Mucosa of descending colon (tissue), 3 donors: ENCODE results near the gene C4orf54. TPM values are rescaled to one million over a fixed set of nuclear protein-coding genes. Genes with fewer than 3 reads are reported as not detected.

Experiments
- ATAC-seq: fragments of 200-7000 bp; cut with Tn5 transposase; one replicate; pipeline ENCODE4 v1.9.1; 2020; ENCODE audit warnings: mild to moderate bottlenecking, moderate library complexity
- DNase-seq, 3 donors: peaks; one replicate each; pipeline ENCODE4 v3.0.0-alpha.2; 2020
- H3K36me3 ChIP-seq: fragments of 200-600 bp; one replicate; pipeline ENCODE4 v1.8.0; 2021; ENCODE audit warnings: low read depth, mild to moderate bottlenecking
- H3K4me1 ChIP-seq: fragments of 200-600 bp; one replicate; pipeline ENCODE4 v1.8.0; 2021; ENCODE audit warnings: low read depth, mild to moderate bottlenecking
- H3K4me3 ChIP-seq: fragments of 200-600 bp; one replicate; pipeline ENCODE4 v1.8.0; 2021; ENCODE audit warnings: mild to moderate bottlenecking
- H3K9me3 ChIP-seq: fragments of 200-600 bp; one replicate; pipeline ENCODE4 v1.8.0; 2021; ENCODE audit warnings: mild to moderate bottlenecking
- CTCF ChIP-seq: fragments of 200-600 bp; IDR thresholded peaks from one replicate; pipeline ENCODE4 v1.8.0; 2022; ENCODE audit warnings: antibody characterized with exemption, mild to moderate bottlenecking
- intact Hi-C, 2 donors: fragments of 100-400 bp; cut with DNase I in 1 of 2; cut with micrococcal nuclease in 1 of 2; formaldehyde crosslinking; loops; one replicate each; pipeline versions ENCODE4 v1.11.0 to v1.11.1; 2022; cut with DNase I, micrococcal nuclease
- total RNA-seq, 3 donors: library from RNA; stranded (reverse); fragmentation: NEBNext Ultra II Directional in 2 of 3; extraction: Animal tissue kit (Norgen Biotek cat#: 25700) in 2 of 3; gene quantifications; one replicate each; pipeline versions ENCODE4 v1.2.1 to v1.2.4, GENCODE V29; 2021 to 2023
- donor health status: DM: no; HTN: no; CAD: no; lungs with moderate emphysema.
- donor health status: DM: no; HTN: no; CAD: no.
- donor health status: DM: no; HTN: yes; CAD: no.

Gene C4orf54
- total RNA-seq, 3 donors from 2014 or later, result 0.02 TPM; not detected in 2

- no peak for TF ChIP-seq CTCF
Measured at GRCh38 chr4:99670409-99671073, 12.9 kb upstream of the C4orf54 start.

GRCh38 chr4:99669084-99669483 lies 11.5 kb upstream of the C4orf54 start:
- intact Hi-C loops, result no loop called here
- no peak for TF ChIP-seq CTCF
- H3K9me3 ChIP-seq, result peaks cover 4% of the 10 kb centered on the region
- DNase-seq, result no peak
- no peak for ATAC-seq
- no peak overlapping the region for H3K4me3 ChIP-seq
- H3K36me3 ChIP-seq, result no peaks in the 10 kb centered on the region
- H3K4me1 ChIP-seq, result no peaks in the 10 kb centered on the region

More at GRCh38 chr4:99670409-99671073, 12.9 kb upstream of the C4orf54 start:
- no peak overlapping the region for H3K4me3 ChIP-seq
- intact Hi-C loops, result no loop called here
- peaks cover 4% of the 10 kb centered on the region for H3K9me3 ChIP-seq
- ATAC-seq, result no peak
- H3K36me3 ChIP-seq, result no peaks in the 10 kb centered on the region
- DNase-seq, result no peak
- no peaks in the 10 kb centered on the region for H3K4me1 ChIP-seq

- no peaks in the 10 kb centered on the region for H3K36me3 ChIP-seq
- intact Hi-C loops, result no loop called here
- ATAC-seq, result no peak
- H3K4me1 ChIP-seq, result no peaks in the 10 kb centered on the region
- no peak for TF ChIP-seq CTCF
- peaks cover 4% of the 10 kb centered on the region for H3K9me3 ChIP-seq
- no peak for DNase-seq
- no peak overlapping the region for H3K4me3 ChIP-seq
Measured at GRCh38 chr4:99668472-99668871, 10.8 kb upstream of the C4orf54 start.

- intact Hi-C loops, result no loop called here
- no peak for TF ChIP-seq CTCF
- Histone ChIP-seq H3K9me3 (no peaks in the 10 kb centered on the region), H3K4me3 (no peak overlapping the region), H3K36me3 (no peaks in the 10 kb centered on the region), H3K4me1 (no peaks in the 10 kb centered on the region)
- ATAC-seq (no peak), DNase-seq (no peak)
Measured at GRCh38 chr4:99665983-99666382, 8.4 kb upstream of the C4orf54 start.

- no peak overlapping the region for H3K4me3 ChIP-seq
- TF ChIP-seq CTCF, result no peak
- intact Hi-C loops, result no loop called here
- DNase-seq, result no peak
- no peak for ATAC-seq
- H3K9me3 ChIP-seq, result no peaks in the 10 kb centered on the region
- H3K36me3 ChIP-seq, result no peaks in the 10 kb centered on the region
- no peaks in the 10 kb centered on the region for H3K4me1 ChIP-seq
Measured at GRCh38 chr4:99664716-99665115, 7.1 kb upstream of the C4orf54 start.

GRCh38 chr4:99661907-99662306 lies 4.3 kb upstream of the C4orf54 start:
- Histone ChIP-seq H3K36me3 (no peaks in the 10 kb centered on the region), H3K4me3 (no peak overlapping the region), H3K4me1 (no peaks in the 10 kb centered on the region), H3K9me3 (no peaks in the 10 kb centered on the region)
- intact Hi-C loops, result no loop called here
- DNase-seq (no peak), ATAC-seq (no peak)
- no peak for TF ChIP-seq CTCF
